ENCODE results near the gene BCL2.

BCL2 gene

DNA sequence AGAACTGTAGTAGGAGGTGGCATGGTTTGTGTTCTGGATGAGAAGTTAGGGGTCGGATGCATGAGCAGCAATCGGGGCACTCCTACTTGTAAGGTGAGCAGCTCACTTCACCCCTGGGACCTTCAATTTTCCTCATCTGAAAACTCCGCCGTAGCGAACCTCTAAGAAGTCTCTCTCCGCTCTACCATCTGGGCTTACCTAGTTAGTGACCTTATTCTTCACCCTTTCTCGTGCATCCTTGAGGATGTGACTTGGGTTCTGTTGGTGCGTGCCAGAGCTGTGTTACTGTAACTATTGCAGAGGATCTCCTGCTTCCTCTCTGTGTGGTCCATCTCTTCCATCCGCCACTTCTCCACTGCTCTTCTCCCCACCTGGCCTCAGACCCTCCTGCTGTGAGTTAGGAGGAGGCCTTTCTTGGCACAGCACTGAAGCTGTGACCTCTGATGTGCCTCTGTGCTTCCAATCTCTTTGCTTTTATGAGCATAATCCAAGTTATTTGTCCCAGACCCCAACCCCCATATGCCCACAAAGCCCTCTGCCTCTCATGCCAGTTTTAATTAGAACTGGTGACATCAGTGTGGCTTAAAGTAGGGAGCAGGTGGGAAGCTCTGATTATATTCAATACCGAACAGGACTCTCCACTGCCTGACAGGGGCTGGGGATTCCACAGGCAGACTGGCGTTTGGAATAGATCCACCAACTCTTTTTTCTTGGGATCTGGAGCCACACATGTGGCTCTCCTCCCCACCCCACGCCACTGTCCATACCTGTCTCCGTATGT is 178.4 kb downstream of the BCL2 start:
- DNase-seq (ENCODE audit: low read depth in 2 of 2) = no peak

DNA sequence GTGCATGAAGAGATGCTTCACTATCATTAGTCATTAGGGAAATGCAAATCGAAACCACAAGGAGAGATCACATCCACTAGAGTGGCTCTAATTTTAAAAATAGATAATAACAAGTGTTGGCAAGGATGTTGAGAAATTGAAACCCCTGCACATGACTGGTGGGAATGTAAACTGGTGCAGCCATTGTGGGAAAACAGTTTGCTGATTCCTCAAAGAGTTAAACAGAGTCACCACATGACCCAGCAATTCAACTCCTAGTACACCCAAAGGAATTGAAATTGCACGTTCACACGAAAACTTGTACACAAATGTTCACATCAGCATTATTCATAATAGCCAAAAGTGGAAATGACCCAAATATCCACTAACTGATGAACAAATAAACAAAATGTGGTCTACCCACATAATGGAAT is 179.5 kb downstream of the BCL2 start:
- DNase-seq (ENCODE audit: low read depth in 2 of 2) = no peak

DNA sequence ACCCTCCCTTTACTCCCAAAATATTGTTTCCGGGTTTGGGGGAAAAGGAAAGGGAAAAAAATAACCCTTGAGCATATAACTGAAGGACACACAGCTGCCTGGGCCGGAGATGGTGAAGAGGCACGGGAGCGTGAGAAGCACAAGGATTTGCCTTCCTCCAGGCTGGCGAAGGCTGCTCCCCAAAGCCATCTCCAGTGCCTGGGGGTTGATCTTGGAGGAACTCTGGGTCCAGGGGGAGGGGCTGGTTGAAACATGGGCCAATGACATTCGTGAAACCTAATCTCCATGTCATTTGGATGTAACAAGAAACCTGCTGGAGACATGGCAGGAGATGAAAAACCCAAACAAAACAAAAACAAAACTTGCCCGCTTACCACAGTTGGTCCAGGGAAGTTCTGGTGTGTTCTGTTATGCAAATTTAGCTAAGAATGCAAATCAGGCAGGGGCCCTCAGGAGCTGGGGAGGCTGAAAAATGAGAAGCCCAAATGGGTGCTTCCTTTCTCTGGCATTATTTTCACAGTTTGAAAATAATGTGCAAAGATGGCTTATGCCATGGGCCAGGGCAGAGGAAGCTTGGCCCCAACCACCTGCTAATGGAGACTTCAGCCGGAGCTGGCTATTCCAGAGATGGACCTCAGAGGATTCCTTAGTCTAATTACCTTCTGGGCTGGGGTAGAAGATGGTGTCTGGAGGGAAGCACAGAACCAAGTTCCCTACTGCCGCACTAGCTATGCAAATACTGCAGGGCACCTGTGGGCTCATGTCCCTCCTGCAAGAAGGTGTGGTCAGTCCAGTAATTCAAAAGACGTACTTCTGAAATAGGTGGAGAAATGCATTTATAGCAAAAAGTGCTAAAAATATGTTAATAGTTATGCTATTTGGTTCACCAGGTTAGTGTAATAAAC is 180.9 kb downstream of the BCL2 start:
- DNase-seq (ENCODE audit: low read depth in 2 of 2) = no peak

DNA sequence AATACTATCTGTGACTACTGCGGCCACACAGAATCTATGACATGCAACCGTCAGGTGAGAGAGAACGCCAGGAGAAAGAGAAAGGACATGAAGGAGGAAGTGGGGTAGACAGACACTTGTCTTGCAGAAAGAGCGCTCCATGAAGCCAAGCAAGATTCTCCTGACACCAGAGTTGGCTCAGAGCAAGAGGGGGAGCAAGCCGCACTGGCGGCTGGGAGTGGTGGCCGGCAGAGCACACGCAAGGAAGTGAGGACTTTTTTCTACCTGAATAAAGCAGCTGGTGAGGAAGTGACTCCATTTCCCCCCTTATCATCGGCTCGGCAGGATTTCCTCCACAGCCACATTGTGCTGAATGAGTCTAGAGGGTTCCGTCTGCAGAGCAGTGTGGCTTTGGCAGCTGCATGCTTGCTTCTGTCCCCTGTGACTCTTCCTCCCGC is 181.6 kb downstream of the BCL2 start:
- DNase-seq (ENCODE audit: low read depth in 2 of 2) = no peak

DNA sequence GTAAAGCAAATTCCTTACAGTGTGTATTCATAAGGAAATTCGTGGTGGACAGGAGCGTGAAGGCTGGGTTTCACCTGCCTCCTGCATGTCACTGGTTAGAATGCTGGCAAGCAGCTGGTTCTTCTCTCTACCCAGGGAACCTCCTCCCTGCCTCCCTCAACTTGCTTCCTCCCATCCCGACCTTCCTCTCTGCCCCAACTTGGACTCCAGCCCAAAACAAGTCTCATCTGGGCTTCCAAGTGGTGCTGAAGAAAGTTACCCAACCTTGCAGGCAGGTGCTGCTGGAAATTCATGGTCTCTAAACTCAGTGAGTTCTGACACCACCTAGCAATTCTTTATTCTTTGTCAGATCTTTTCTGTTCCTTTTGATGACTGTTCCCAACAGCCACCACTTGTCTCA is 184.5 kb downstream of the BCL2 start:
- no peak for DNase-seq (ENCODE audit: low read depth in 2 of 2)

DNA sequence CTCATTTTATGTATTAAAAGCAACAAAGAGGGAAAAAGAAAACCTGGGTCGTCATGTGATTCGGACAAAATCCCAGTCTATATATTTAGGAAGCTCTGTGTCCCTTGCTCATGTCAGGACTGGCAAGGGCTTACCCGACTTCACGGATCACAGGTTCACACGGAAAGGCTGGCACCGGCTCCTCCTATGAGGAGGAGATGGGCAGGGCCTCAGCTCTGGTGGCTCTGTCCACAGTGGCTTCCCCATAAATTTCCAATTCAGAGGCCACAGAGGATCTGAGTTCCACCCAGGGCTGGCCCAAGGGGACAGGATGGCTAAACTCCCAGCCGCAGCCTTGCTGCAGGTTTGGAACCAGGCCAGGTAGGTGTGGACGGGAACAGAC is 186.8 kb downstream of the BCL2 start:
- no peak for DNase-seq (ENCODE audit: low read depth in 2 of 2)

DNA sequence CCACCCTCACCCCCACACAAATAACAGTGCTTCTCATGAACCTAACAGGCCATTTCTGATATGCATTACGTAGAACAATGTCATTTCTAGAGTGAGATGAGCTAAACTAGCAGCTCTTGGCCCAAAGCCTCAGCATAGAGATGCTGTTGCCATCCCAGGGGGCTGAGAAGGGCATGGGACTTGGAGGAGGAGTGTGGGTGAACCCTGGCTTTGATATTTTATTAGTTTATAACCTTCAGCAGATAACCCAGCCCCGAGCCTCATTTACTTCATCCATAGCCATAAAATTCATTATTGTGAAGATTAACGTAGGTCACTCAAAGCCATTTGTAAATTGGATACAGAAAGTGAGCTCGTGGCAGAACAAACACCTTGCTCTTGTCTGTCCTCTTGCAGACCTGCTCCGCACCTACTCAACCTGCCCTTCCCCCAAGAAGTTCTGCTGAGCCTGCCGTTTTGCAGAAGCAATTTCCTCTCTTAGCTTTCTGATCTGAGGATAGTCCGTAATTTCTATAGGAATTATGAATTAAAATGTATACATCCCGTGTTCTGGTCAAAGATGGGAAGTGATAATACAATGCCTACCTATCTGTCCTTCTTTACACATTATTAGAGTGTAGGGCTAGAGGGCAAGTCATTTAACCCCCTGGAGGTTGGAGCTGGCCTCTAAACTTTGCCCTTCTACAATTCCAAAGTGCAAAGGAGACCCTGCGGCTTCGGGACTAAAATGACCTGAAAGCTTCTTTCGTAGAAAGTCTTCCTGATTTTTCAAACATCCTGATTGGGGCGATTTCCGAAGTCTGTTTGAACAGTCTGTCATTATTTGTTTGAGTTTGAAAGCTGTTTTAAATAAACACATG is 187.4 kb downstream of the BCL2 start:
- no peak for DNase-seq (ENCODE audit: low read depth in 2 of 2)

DNA sequence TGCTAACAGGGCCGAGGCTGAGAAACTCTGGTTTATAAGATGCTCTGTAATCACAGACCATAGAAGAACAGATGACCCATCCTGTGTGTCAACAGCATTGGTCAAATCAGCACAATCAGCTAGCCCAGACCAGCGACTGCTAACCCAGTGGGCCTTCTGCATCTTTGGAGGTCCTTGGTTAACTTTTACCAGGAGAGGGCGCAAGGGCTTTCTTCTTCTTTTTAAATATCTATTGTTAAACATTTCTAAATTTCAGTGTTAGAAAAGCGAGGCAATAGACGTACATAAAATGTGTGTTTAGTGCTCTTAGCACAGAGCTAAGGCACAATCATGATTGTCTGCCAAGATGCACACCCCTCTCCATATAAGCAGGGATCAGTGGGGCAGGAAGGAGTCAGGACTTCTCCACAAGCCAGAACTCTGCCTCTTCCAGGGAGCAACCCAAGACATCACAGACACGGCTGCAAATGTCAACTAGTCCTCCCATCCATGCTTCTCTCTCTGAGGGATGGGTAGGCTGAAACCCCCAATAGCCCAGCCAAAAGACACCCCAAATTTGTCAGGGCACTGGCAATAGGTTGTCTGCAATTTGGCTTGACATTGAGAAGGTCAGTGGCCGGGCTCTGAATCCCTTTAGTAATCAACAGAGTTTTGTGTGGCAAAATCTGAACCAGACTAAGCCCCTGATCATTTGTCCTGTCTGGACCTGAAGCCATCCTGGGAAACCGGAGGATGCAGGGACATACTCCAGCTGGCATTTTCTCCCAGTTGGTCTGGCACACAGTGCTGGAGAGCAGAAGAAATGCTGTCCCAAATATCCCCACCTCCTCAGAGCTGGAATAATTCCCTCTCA is 188.2 kb downstream of the BCL2 start:
- peak in 1 of 2 donors; percentile 36 for DNase-seq (ENCODE audit: low read depth in 2 of 2)

DNA sequence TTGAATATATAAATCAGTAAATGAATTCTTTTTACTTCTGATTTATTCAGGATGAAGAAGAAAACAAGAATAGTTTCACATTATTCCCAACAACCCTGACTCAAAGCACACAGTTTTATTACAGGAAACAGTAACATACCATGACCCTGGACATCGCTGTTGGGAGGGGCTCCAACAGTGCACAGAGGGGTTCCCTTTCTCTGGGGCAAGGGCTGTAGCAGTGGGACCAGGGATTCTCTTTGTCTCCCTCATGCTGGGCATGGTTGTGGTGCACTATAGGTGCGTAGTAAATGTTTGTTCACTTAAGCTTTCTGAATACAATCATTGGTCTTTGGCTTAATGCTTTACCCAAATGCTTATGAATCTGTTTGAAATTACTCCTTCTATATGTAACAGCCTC is 189.4 kb downstream of the BCL2 start:
- DNase-seq (ENCODE audit: low read depth in 2 of 2) = no peak

DNA sequence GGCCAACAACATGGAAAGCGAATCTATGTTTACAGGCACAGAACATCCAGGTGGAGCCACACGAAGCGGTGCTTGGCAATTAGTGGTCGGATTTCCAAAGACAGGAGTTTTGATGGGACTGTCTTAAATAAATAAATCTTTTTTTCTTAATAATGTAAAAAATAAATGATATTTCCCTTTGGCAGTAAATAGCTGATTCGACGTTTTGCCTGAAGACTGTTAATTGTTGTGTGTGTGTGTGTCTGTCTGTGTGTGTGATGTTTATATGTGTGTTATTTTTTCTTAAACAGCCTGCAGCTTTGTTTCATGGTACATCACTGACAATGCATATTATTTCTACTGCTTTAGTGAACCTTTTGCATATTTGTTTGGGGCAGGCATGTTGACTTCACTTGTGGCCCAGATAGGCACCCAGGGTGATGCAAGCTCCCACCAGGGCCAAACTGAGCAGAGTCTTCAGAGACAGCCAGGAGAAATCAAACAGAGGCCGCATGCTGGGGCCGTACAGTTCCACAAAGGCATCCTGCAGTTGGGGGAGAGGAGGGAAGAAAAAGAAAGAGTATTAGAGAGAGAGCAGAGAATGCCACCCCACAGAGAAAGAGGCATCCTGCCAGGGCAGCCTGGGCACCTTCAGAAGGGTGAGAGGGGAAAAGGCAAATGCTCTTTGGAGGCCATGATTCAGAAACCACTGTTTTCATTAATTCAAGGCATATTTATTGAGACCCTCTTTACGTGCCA is 191.2 kb downstream of the BCL2 start:
- DNase-seq (ENCODE audit: low read depth in 2 of 2) = no peak

DNA sequence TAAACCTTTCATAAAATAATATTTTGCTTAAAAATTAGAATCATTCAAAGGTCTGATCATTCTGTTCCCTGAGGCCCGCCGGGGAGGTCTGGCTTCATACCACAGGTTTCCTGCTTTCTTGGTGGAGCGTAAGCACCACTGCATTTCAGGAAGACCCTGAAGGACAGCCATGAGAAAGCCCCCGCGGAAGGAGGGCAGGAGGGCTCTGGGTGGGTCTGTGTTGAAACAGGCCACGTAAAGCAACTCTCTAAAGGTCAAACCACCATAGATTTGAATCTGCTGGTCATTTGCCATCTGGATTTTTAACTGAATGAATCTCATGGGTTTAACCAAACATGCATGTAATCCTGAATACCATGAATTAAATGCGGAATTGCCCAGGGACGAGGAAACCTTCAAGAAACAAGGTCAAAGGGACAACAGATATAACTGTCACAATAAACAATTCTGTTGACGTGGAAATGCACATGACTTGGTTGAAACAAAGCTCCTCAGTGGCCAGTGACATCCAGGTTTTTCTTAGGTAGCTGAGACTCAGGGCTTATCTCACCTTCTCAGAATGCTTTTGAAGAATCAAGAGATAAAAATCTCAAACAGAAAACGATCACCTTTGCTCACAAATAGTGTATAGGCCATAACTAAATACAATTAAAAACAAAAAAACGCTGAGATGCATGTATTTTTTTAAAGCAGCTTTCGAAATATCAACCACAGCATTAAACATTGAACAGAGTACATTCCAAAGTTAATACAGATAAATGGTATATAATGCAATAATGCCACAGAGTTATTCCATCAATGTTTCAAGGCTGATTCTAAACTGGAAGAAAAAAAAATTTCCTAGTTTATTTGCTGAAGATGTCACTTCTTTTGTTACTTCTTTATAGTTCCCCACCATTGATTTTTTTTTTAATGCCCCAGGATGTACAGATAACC is 193.2 kb downstream of the BCL2 start:
- no peak for DNase-seq (ENCODE audit: low read depth in 2 of 2)

DNA sequence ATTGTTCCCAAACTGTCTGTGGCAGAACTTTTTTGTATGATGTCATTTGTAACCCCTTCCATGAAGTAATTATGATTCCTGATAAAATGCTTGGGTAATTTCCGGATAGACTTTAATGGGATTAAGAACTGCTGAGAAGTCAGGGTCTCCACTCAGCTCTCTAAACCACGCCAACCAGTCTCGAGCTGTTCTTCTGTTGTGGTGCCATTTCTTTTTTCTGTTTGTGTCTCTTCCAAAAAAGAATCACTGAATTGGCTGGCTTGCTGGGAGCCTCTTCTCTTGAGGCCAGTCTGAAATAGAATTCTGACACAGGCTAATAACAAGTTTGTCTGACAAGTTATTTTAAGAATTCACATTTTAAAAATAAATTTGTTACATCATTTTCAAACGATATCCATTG is 198.9 kb downstream of the BCL2 start:
- DNase-seq (ENCODE audit: low read depth in 2 of 2) = no peak

DNA sequence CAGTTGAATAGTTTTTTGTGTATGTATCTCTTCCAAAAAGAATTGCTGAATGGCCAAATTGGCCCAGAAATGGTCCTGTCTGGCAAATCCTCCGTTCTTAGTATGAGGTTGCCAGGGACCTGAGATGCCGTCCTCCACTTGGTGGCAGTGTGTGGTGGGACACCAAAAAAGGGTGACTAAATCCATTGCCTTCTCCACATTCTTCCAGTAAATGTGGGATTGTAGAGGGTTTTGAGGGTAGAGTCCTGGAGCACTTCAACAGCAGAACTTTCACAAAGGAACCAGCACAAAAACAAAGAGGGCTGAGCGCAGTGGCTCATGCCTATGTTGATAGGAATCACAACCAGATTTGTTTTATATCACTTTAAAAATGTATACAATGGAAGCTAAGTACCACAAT is 199.9 kb downstream of the BCL2 start:
- DNase-seq (ENCODE audit: low read depth in 2 of 2) = no peak

DNA sequence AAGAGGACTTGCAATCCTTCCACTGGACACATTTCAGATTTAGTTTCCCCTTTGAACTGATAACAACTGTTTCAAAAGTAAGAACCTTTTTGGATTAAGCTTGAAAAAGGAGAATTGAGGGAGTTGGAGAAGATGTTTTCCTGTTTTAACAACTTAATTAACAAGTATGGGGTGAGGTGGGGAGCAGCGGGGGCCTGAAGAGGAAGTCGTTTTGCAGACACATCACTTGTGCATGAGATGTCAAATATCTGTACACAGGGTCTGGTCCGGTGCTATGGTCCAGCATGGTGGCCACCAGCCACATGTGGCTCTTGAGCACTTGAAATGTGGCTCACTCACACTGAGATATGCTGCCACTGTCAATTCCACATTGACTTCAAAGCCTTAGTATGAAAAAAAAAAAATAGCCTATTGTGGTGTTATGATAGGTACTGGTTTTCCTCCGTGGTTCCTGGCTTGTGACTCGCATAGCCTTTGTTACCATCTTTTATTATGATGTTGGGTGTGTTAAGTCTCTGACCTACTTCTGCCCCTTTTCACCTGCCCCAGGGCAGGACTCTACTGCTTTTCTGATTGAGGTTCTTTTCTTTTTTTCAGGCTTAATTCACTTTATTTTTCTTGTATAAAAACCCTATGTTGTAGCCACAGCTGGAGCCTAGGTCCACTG is 205.5 kb downstream of the BCL2 start:
- no peak for DNase-seq (ENCODE audit: low read depth in 2 of 2)

DNA sequence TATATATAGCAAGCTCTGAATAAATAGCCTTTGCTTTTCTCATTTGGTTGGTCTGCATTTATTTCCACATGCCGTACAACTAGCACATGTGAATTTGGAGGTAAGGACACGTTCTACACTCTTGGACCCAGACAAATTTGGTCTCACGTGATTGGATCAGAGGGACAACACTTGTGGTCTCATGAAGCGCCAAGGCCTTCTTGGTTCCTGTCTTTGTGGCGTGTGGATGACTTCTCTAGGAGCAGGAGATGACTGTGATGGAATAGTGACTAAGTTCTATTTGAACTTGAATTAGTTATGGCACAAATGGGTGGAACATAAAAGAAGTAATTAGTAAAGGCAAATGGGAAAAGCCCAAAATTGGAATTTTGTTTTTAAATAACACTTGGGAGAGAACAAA is 206.9 kb downstream of the BCL2 start:
- DNase-seq (ENCODE audit: low read depth in 2 of 2) = no peak

DNA sequence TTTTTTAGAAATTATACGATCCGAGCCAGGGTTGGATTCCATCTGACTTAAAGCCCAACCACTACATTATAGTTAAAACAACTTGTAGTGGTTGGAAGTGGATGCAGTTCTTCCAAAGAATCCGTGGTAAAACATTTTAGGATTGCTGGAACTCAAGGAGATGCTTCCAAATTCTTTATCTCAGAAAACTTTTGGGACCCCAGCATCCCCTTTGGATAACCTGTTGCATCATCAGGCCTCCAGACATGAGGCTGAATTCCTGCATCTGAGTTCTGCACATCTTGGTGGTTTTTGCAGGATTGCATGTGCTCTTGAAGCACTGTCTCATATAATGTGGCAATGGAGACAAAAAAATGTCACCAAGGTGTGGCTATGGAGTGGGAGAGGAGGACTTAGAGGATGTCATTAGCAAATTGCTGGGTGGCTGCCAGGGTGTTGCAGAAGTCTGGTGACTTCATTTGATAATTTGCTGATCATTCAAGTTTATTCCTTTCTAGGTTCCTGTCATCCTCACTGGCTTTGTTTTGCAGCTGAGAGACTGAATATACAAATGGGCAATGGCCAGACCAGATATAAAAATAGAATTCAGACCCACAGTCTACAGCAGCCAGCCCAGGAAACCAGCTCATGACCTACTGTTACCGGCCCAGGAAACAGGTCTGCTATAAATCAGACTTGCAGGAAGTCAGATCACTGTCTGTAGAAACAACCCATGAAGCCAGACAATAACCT is 207.7 kb downstream of the BCL2 start:
- no peak for DNase-seq (ENCODE audit: low read depth in 2 of 2)

DNA sequence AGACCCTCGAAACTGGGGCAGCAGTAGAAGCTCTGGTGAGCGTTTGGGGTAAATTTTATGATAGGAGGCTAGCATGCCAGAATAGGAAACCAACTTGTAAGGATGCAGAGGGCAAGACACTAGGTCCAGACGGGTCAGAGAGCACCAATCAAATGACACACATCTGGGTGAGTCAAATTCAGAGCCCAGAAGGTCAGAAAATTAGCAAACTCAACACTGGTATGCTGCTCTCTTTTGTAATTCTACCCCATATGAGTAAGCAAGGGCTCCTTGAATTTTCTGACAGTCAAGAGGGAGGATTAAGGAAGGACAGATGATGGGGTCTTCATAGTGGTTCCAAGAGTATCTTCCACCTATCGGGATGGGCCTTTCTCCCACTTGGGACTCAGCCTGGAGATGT is 209.8 kb downstream of the BCL2 start:
- no peak for DNase-seq (ENCODE audit: low read depth in 2 of 2)

DNA sequence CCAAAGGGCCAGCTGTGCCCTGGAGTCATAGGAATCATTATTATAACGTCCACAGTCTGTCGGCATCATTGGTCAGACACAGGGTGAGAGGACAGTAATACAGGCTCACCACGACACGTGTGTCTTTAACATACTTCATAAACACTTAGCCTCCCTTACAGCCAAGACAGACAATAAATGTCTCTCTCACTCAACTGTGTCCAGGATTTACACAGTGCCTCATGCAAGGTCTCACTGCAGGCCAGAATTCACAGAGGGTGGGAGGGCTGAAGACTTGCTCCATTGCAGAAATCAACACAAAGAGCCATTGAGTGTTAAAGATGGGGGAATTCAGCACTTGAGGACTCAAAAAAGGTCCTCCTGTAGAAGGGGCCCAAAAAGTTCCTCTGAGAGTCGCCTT is 210.5 kb downstream of the BCL2 start:
- DNase-seq (ENCODE audit: low read depth in 2 of 2) = no peak
